Astrocyte (in vitro differentiated cells and primary cell): ENCODE measurements around the gene SLC35G6. TPM values are rescaled to one million over a fixed set of nuclear protein-coding genes. Genes with fewer than 3 reads are reported as not detected.

Experiments used
- DNase-seq: peaks from one replicate; pipeline ENCODE4 v3.0.0-alpha.2; 2010; ENCODE audit warnings: low read depth
- FAIRE-seq: peaks from 2 replicates; lab custom pipeline; 2011; peaks lifted over from hg19 to GRCh38; lab: Jason Lieb, UNC
- H2AFZ ChIP-seq: 2 replicates; pipeline ENCODE4 v1.6.0; 2012; ENCODE audit warnings: low read depth, low read length, inconsistent platforms
- H3K27ac ChIP-seq: 2 replicates; pipeline ENCODE4 v1.5.1; 2011; ENCODE audit warnings: low read depth, low read length, inconsistent platforms
- H3K27me3 ChIP-seq: 2 replicates; pipeline ENCODE4 v1.6.0; 2011; ENCODE audit warnings: low read length, inconsistent platforms; ENCODE audit not compliant: insufficient read depth
- H3K36me3 ChIP-seq: 2 replicates; pipeline ENCODE4 v1.5.1; 2011; ENCODE audit warnings: low read length, inconsistent platforms; ENCODE audit not compliant: insufficient read depth
- H3K4me1 ChIP-seq: 2 replicates; pipeline ENCODE4 v1.5.1; 2011; ENCODE audit warnings: low read length, inconsistent platforms; ENCODE audit not compliant: insufficient read depth
- H3K4me2 ChIP-seq: 2 replicates; pipeline ENCODE4 v1.6.0; 2012; ENCODE audit warnings: low read length, inconsistent platforms
- H3K4me3 ChIP-seq: 2 replicates; pipeline ENCODE4 v1.5.1; 2011; ENCODE audit warnings: low read depth, mild to moderate bottlenecking, low read length, inconsistent platforms; ENCODE audit not compliant: insufficient read depth
- H3K79me2 ChIP-seq: 2 replicates; pipeline ENCODE4 v1.6.0; 2012; ENCODE audit warnings: mild to moderate bottlenecking, low read length, inconsistent platforms; ENCODE audit not compliant: insufficient read depth
- H3K9ac ChIP-seq: 2 replicates; pipeline ENCODE4 v1.6.0; 2012; ENCODE audit warnings: mild to moderate bottlenecking, low read length, inconsistent platforms
- H3K9me3 ChIP-seq: 2 replicates; pipeline ENCODE4 v1.5.1; 2012; ENCODE audit warnings: low read depth, mild to moderate bottlenecking, low read length, inconsistent platforms; ENCODE audit not compliant: insufficient read depth
- H4K20me1 ChIP-seq: 2 replicates; pipeline ENCODE4 v1.6.0; 2012; ENCODE audit warnings: low read length, inconsistent platforms; ENCODE audit not compliant: insufficient read depth
- H3K27ac Mint-ChIP-seq: one replicate; pipeline ENCODE4 v1.8.0; 2021; ENCODE audit warnings: mild to moderate bottlenecking, mixed read lengths; ENCODE audit not compliant: unreplicated experiment
- H3K27me3 Mint-ChIP-seq: one replicate; pipeline ENCODE4 v1.8.0; 2021; ENCODE audit warnings: low read depth, mixed read lengths; ENCODE audit not compliant: unreplicated experiment
- H3K36me3 Mint-ChIP-seq: one replicate; pipeline ENCODE4 v1.8.0; 2021; ENCODE audit warnings: low read depth, mixed read lengths; ENCODE audit not compliant: unreplicated experiment
- H3K4me1 Mint-ChIP-seq: one replicate; pipeline ENCODE4 v1.8.0; 2021; ENCODE audit warnings: low read depth, mixed read lengths; ENCODE audit not compliant: unreplicated experiment
- H3K4me3 Mint-ChIP-seq: one replicate; pipeline ENCODE4 v1.8.0; 2021; ENCODE audit warnings: mild to moderate bottlenecking, moderate library complexity, mixed read lengths; ENCODE audit not compliant: unreplicated experiment
- H3K9me3 Mint-ChIP-seq: one replicate; pipeline ENCODE4 v1.8.0; 2021; ENCODE audit warnings: mild to moderate bottlenecking, mixed read lengths; ENCODE audit not compliant: unreplicated experiment
- CTCF ChIP-seq: IDR thresholded peaks from 2 replicates; pipeline ENCODE4 v1.5.1; 2011; ENCODE audit warnings: low read depth, mild to moderate bottlenecking, inconsistent platforms, low read length, moderate library complexity; ENCODE audit not compliant: insufficient read depth
- EZH2 ChIP-seq: IDR thresholded peaks from 2 replicates; pipeline ENCODE4 v1.6.1; 2012; ENCODE audit warnings: mild to moderate bottlenecking, low read length, inconsistent platforms; ENCODE audit not compliant: insufficient read depth
- total RNA-seq: library from RNA; stranded (reverse); gene quantifications from 2 replicates; pipeline ENCODE4 v1.2.1, GENCODE V29; 2021

Gene SLC35G6
- total RNA-seq, 1 donor from 2014 or later: not detected

- DNase-seq: peak; percentile 57
- H3K4me1 ChIP-seq: peaks cover 18% of the 10 kb centered on the region
- H3K4me2 ChIP-seq: peak overlapping the region; percentile 6
- H4K20me1 ChIP-seq: peaks cover 3% of the 10 kb centered on the region
- peaks cover 39% of the 10 kb centered on the region for H3K27me3 ChIP-seq
- Mint-ChIP-seq H3K27me3 (peaks cover 8% of the 10 kb centered on the region), H3K36me3 (peaks cover 26% of the 10 kb centered on the region), H3K9me3 (peaks cover 7% of the 10 kb centered on the region), H3K4me3 (peak overlapping the region; percentile 54), H3K27ac (no peak overlapping the region), H3K4me1 (peaks cover 13% of the 10 kb centered on the region)
- no peak overlapping the region for H3K4me3 ChIP-seq
- no peak for TF ChIP-seq CTCF
- no peak for TF ChIP-seq EZH2
- no peak overlapping the region for H3K27ac ChIP-seq
- H2AFZ ChIP-seq: no peak overlapping the region
- H3K9ac ChIP-seq: no peak overlapping the region
- H3K9me3 ChIP-seq: no peaks in the 10 kb centered on the region
- H3K36me3 ChIP-seq: no peaks in the 10 kb centered on the region
- FAIRE-seq: peak; percentile 5
- no peaks in the 10 kb centered on the region for H3K79me2 ChIP-seq
Measured at GRCh38 chr17:7443499-7444485, 37.5 kb upstream of the SLC35G6 start.

- peak within 1 kb of the TSS; percentile 50 for H3K27ac Mint-ChIP-seq
- peaks cover 7% of the 10 kb centered on the region for H3K9me3 Mint-ChIP-seq
- peaks cover 9% of the 10 kb centered on the region for H3K4me1 Mint-ChIP-seq
- H3K36me3 ChIP-seq: no peaks in the 10 kb centered on the region
- H3K79me2 ChIP-seq: no peaks in the 10 kb centered on the region
- H3K4me1 ChIP-seq: peaks cover 18% of the 10 kb centered on the region
- DNase-seq: no peak
- no peaks in the 10 kb centered on the region for H3K9me3 ChIP-seq
- H3K4me3 ChIP-seq: peak within 1 kb of the TSS; percentile 54
- H3K27me3 Mint-ChIP-seq: peaks cover 8% of the 10 kb centered on the region
- H4K20me1 ChIP-seq: no peaks in the 10 kb centered on the region
- H3K4me3 Mint-ChIP-seq: peak within 1 kb of the TSS; percentile 73
- H3K36me3 Mint-ChIP-seq: peaks cover 25% of the 10 kb centered on the region
- H3K4me2 ChIP-seq: peak within 1 kb of the TSS; percentile 83
- no peak within 1 kb of the TSS for H3K9ac ChIP-seq
- no peak within 1 kb of the TSS for H3K27ac ChIP-seq
- FAIRE-seq: no peak
- peaks cover 30% of the 10 kb centered on the region for H3K27me3 ChIP-seq
- peak within 1 kb of the TSS; percentile 63 for H2AFZ ChIP-seq
- TF ChIP-seq CTCF (no peak), EZH2 (no peak)
Measured at GRCh38 chr17:7444682-7445618, 36.3 kb upstream of the SLC35G6 start, which contains the start of gene CHRNB1. CHRNB1 (plus strand) TSS chr17:7445061; CDS start chr17:7445128, 67 bp downstream.
